GM19455 (cell line): ENCODE data around the gene PPP1R9A.
"Not testable (repeated sequence)": the region's sequence is repeated elsewhere in the genome, so short reads cannot be mapped to it uniquely, and the experiment has no call there.

ENCODE experiments used
- ATAC-seq: cut with Tn5 transposase; IDR thresholded peaks from one replicate; pipeline ENCODE4 v1.9.1; 2021; ENCODE audit not compliant: unreplicated experiment

The PPP1R9A gene

DNA sequence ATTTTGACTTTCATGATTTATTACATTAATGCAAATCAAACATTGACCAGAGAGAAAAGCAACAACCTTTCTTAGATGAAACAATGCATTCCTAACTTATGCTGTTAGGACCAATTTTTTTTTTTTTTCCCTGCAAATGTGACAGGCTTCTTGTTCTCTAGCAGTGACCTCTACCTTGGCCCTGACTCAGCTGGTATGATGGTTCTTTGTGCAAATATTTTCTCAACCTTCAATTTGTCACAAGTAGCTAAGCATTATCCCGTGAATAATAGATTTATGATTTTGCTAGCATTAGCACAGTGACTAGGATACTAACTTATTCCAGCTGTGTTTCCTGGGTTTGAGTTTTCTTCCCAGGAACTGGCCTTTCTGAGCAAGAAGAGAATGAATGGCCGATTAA, 64.9 kb downstream of the PPP1R9A start:
- ATAC-seq, result no peak

DNA sequence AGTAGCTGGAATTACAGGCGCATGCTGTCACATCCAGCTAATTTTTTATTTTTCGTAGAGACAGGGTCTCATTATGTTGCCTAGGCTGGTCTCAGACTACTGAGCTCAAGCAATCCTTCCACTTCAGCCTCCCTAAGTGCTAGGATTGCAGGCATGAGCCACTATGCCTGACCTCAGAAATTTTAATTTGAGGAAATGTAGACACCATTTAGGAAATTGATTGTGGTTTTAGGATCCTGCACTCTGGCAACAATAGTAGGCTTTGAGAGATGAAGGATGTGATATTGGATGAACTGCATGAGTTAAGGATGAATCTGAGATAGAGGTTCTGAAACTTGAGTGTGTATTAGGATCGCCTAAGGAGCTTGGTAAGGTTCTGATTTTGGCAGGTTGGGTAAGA, 66.5 kb downstream of the PPP1R9A start:
- no peak for ATAC-seq

DNA sequence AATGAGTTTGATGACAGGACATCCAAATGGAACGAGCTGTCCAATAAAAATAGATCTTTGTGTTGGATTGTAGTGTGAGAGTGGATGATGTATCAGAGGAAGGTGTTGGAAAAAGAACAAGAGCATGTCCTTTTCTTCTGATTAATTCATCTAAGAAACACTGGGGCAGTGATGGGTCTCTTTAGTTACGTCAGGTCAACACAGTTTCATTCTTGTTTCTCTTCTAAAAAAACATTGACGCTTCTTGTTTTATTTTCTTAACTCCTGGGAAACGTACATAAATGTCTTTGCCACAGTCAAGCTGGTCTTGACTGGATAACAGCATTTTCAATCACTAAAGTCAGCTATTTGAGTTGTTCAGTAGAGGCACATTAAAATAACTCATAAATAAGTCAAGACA, 67.0 kb downstream of the PPP1R9A start:
- ATAC-seq, result no peak

DNA sequence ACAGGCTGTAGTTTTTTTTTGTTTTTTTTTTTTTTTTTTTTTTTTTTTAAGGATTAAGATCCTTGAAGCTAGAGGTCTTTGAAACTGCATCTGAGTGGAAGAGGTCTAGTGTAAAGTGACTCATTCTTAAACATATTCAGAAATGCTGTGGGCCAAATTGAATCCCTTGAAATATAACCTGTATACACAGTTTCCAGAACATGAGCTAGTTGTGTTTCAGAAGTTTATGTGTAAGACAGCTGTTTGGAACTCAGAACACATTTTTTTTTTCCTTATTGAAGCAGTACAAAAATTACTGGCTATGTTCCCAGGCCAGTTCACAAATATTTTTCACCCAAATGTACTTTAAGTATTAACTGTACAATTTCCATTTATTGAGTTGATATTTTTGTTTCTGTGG, 67.9 kb downstream of the PPP1R9A start:
- no peak for ATAC-seq

DNA sequence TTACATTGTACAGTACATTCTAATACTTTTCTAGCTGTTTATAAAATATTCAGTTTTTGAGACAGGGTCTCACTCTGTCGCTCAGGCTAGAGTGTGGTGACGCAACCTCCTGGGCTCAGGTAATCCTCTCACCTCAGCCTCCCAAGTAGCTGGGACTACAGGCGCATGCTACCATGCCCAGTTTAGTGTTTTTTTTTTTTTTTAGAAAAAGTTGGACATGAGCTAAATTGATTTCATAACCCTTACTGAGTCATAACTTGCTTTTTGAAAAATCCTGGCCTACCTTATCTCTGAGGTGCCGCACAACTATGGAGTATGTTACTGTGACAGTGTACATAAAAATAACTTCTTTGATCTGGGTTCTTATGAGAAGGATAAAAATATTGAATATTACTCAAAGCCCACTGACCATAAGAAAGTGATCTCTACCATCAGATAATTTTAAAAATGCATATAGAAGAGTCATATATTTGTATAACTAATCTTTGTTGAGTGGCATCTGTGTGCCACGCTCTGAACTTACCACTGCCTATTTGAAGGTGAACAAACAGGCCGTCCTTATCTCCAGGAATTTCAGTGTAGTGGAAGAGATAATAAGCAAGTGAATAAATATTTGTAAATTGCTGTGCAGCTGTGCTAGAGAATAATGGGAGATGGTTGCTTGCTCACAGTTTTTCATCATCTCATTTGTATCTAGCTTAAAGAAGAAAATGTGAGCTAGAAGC, 73.2 kb downstream of the PPP1R9A start:
- ATAC-seq, result no peak

DNA sequence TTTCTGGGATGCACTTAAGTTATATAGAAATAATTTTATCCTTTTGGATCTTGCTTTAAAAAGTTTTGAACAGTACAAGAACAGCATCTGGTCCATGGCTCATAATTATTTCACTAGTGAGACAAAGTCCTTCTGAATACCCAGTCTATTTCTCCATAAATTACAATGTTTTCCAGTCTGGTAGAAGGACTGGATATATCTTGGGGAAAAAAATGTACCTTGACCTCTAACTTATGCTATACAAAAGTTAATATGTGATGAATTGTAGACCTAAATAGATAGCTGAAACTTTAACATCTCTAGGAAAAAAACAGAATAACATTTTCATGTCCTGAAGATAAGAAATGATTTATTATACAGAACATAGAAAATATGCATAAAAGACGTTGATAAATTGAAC, 88.5 kb downstream of the PPP1R9A start:
- no peak for ATAC-seq

DNA sequence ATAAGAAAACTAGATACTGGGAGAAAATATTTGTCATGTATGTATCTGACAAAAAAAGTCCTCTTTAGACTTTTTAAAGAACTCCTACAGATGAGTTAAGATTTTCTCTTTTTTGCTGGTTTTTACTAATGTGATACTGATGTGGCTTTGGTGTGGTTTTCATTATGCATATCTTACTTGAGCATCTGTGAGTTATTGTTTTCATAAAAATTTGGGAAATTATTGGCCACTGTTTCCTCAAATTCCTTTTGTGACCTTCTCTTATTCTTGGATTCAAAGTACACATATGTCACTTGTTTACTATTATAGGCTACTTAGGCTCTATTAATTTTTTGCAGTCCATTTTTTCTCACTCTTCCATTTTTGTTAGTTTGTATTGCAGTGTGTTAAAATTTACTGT, 89.0 kb downstream of the PPP1R9A start:
- no peak for ATAC-seq

DNA sequence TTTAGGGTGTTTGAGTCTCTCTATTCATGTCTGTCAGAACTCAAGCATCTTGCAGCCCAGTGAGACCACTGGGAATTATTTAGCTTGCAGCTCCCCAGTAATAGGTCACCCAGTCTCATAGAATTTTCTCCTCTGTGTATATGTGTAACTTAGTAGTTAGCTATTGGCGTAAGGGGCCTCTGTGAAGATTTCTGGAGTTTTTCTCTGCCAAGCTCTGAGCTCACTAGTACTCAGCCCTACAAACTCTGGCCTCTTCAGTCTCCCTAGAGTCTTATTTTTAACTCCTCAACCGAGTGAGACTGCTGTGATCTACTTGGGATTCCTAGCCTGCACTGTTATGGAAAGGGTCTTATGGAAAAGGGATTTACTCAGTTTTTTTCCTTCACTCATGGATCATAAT, 90.2 kb downstream of the PPP1R9A start:
- ATAC-seq, result no peak

DNA sequence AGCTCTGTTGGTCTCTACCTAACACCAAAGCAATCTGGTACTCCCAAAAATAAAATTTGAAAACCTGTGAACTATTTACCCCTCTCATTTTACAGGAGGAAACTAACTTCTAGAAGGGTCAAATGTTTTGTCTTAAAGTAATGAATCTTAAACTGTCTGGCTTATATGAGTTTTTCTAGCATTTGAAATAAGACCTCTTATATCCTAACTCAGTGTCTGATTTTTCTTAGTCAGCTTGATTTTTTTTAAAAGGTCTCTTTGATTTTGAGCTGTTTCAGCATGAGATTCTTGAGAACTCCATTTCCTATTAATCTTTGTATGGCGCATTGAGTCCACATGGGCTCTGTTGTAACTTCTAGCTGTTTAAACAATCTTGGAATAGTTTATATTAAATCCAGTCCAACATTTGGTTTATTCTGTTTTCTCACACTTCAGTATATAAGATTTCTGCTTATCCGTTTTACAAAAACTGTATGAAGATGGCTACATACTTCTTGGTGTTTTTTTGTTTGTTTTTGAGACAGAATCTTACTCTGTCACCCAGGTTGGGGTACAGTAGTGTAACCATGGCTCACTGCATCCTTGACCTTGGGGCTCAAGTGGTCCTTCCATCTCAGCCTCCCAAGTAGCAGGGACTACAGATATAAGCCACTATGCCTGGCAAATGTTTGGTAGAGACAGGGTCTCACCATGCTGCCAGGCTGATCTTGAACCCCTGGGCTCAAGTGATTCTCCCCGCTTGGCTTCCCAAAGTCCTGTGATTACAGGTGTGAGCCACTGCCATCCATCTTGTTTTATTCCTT, 91.1 kb downstream of the PPP1R9A start:
- no peak for ATAC-seq

DNA sequence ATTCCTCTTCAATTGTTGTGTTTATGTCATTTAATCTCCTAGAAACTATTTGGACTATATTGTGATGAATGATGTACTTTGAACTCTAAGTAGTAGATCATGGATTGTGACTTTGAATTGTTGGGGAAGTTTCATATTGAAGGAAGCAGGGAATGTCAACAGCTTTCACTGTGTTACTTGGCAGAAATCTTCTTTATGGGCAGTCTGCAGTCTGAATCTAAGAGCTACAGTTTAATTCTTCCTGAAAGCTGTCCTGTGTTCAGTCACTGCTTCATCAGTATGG, 91.6 kb downstream of the PPP1R9A start:
- no peak for ATAC-seq

DNA sequence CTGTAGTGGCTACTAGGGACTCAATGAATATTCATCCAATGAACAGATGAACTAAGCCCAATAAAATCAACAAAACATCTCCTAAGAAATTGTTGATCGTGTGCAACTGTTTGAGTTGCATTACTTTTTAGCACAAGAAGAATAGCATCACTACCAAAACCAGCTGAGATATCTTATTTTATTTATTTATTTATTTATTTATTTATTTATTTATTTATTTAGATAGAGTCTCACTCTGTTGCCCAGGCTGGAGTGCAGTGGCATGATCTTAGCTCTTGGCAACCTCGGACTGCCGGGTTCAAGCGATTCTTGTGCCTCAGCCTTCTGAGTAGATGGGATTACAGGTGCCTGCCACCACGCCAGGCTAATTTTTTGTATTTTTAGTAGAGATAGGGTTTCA, 92.2 kb downstream of the PPP1R9A start:
- ATAC-seq, result not testable (repeated sequence)

DNA sequence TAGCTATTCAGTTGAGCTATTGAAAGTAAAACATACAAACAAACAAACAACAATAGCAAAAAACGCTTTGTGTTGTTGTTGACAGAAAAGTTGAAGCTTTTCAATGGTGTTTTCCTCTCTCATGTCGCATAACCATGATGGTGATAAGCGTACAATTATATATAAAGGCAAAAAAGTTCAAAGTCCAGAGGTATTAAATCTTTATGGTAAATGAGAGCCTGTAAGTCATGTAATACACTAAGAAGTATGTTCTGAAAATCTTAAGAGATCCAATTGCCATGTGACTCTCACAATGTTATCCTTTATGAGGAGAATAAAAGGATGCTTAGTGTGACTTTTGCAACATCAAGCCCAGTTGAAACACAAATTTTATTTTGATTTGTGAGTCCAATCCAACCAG, 93.9 kb downstream of the PPP1R9A start:
- ATAC-seq, result no peak

DNA sequence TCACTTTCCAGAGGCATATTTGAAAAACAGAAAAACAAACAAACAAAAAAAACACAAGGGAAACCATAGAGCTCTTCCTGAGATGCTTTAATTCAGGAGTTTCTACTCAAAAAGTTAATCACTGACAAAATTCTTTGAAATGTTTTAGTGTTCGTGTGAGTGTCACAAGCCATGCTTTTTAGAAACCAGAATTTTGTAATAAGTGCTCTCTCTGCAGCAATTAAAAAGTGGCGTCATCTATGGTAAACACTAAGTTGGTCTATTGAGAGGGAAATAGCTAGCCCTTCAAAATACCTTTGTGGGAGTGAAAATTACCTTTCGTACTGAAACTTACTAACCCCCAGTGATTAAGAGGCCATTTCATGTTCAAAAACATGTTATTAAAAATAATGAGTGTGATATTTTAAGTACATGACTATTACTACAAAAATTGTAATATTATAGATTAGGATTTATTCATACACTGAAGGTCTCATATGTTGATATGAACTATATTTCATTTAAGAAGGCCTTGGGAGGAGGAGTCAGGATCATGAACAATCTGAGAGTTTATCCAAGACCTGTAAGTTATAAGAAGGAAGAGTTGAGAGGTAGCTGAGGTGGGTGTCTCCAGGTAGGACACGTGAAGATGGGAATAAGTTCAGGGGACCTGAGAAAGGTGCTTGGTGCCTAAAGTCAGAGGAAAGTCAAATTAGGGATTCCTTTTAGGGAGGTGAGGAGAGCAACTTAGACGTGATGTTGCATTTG, 94.6 kb downstream of the PPP1R9A start:
- ATAC-seq, result no peak

DNA sequence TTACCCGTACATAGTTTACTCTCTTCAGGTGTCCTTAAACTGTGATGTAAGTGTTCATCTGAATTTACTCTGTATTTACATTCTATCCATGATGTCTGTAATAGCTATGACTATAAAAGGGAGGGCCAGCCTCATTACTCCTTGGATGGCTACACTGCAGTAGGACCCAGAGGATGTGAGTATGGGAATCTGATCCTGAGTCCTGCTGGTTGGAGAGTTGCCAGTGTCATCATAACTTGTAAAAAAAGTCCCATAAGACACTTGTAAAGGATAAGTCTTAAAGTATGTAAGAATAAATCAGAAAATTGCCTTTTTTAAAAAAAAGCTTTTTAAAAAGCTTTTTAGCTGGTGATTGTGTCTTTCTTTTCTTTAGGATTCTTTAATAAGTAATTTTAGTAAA, 95.4 kb downstream of the PPP1R9A start:
- ATAC-seq, result no peak

DNA sequence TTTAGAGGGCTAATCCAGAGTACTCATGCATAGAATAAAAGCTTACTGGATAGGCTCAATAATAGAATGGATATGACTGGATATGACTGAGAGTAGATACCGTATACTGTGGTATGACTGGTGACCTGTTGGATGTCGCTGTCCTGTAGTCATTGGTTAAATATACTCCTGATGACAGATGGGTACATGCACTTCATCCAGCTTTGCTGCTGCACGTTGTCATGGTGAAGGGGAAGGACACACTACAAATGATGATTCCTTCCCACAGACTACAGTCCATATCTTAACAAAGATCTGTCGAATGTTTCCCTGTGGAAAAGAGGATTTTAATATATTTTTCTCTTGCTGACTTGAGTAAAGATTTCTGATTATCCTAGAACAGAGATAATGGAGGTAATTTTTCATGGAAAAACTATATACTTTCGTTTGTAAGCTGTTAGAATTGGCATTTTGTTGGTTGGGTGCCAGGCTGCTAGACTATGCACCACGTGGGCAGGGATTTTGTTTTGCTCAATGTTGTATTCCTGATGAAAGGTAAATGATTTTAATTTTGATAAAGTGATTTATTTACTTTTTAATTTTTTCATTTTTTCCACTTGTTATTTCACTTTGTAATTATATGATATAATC, 97.3 kb downstream of the PPP1R9A start:
- ATAC-seq, result no peak

DNA sequence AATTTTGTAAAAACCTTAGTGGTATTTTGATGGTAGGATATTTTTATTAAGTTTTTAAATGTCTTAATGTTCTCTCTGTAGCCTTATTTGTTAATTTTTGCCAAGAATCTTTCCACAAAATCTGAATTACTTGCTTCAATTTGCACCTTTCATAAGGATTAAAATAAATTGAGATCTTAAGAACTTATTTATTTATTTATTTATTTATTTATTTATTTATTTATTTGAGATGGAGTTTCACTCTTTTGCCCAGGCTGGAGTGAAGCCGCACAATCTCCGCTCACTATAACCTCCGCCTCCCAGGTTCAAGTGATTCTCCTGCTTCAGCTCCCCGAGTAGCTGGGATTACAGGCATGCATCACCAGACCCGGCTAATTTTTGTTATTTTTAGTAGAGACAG, 98.6 kb downstream of the PPP1R9A start:
- no peak for ATAC-seq

DNA sequence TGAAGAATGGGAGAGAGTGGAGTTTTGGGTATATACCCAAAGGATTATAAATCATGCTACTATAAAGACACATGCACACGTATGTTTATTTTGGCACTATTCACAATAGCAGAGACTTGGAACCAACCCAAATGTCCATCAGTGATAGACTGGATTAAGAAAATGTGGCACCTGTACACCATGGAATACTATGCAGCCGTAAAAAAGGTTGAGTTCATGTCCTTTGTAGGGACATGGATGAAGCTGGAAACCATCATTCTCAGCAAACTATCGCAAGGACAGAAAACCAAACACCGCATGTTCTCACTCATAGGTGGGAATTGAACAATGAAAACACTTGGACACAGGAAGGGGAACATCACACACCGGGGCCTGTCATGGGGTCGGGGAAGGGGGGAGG, 101.4 kb downstream of the PPP1R9A start:
- ATAC-seq, result not testable (repeated sequence)

DNA sequence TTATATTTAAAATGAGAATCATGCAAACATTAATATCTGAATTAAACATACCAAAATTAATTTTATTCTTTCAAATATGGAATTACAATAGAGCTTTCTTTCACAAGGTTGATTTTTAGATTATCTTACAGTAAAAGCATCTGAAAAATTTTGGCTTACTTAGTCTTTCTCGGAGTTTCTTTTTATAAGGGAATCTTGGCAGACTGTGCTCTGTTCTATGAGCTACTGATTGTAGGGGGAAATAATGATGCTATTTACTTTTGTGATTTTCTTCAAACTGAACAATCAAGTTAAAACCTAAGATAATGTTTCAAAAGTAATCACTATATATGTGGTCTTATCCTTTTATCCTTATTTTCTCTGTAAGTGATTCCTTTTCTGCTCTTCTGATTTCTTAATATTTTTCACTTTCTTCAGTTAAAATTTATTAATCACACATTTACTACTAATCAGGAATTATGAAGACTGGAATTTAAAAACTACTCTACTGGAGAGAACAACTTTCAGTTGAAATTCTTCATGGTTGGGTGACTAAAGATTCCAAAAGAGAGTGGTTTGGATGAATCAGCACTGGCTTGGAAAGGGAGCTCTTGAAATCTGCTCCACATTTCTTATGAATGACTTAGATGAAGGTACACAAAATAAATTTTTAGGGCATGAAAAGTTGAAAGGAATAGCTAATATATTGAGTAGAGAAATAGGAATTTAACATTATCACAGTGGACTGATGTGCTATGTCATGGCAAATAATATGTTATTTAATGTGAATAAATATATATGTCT, 103.9 kb downstream of the PPP1R9A start:
- no peak for ATAC-seq

DNA sequence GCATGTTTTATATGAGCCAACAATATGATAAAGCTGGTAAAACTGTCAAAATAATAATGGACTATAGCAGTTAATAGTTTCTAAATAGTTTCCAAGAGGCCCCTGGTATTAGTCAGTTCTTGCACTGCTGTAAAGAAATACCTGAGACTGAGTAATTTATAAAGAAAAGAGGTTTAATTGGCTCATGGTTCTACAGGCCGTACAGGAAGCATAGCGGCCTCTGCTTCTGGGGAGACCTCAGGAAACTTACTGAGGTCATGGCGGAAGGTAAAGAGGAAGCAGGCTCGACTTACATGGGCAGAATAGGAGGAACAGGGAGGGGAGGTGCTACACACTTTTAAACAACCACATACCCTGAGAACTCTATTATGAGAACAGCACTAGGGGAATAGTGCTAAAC, 104.6 kb downstream of the PPP1R9A start:
- ATAC-seq, result no peak

DNA sequence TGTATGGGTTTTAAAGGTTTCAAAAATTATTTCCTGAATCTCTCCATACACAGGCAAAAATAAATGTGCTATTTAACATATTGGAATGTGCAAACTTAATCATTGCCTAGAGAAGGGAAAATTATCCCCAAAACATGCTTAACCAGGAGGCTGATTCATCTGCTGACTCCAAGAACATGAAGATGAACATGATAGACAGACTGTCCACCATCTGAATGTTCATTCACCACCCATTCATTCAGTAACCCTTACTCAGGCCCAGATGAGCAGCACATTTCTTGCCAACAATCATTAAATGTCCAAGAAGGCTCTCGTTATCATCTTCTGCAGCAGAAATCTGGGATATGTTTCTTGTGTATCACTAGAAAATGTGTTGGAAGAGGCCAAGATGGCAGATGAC, 110.6 kb downstream of the PPP1R9A start:
- no peak for ATAC-seq

DNA sequence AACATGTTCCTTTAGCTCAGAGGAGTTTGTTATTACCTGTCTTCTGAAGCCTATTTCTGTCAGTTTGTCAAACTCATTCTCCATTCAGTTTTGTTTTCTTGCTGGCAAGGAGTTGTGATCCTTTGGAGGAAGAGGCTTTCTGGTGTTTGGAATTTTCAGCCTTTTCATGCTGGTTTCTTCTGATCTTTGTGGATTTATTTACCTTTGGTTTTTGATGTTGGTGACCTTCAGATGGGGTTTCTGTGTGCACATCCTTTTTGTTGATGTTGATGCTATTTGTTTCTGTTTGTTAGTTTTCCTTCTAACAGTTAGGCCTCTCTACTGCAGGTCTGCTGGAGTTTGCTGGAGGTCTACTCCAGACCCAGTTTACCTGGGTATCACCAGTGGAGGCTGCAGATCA, 118.6 kb downstream of the PPP1R9A start:
- no peak for ATAC-seq
